Esophagus muscularis mucosa (tissue), 3 donors: Measurements from ENCODE around the gene ZRANB1.

Source experiments
- CTCF ChIP-seq, 3 experiments: fragments of 200-600 bp in 2 of 3; fragments of 450-650 bp in 1 of 3; sonication (generic) in 2 of 3; IDR thresholded peaks; one replicate each; pipeline ENCODE4 v1.5.1; 2017 to 2019; ENCODE audit warnings: antibody characterized with exemption in 3 of 3, mild to moderate bottlenecking in 2 of 3, moderate library complexity in 1 of 3
- EP300 ChIP-seq: sonication (generic); formaldehyde crosslinking; IDR thresholded peaks from one replicate; pipeline ENCODE4 v1.6.1; 2017; ENCODE audit warnings: antibody characterized with exemption

GRCh38 chr10:125005312-125006187 lies 63.6 kb downstream of the ZRANB1 start:
- TF ChIP-seq CTCF (IDR thresholded peaks at IDR 0.05) (no peak), EP300 (no peak)
